Motor neuron (in vitro differentiated cells): ENCODE data around the gene TEPSIN. TPM values are rescaled to one million over a fixed set of nuclear protein-coding genes. Genes with fewer than 3 reads are reported as not detected.
"Not testable (repeated sequence)": the region's sequence is repeated elsewhere in the genome, so short reads cannot be mapped to it uniquely, and the experiment has no call there.

Experiments used
- ATAC-seq, 8 experiments: fragments of 200-7000 bp; cut with Tn5 transposase; replicated peaks in 6 of 8; 2 replicates each; pipeline ENCODE4 v1.8.0; 2021; ENCODE audit warnings: mild to moderate bottlenecking in 8 of 8, moderate library complexity in 8 of 8
- H3K27ac ChIP-seq, 2 donors: fragments of 250-450 bp; sonication (Bioruptor Pico); 2 replicates each; pipeline ENCODE4 v1.9.0; 2021; ENCODE audit warnings: antibody characterized with exemption in 2 of 2, mild to moderate bottlenecking in 2 of 2, moderate library complexity in 1 of 2
- H3K4me1 ChIP-seq, 2 donors: fragments of 250-450 bp; sonication (Bioruptor Pico); replicated peaks in 1 of 2; 2 replicates each; pipeline ENCODE4 v1.6.1; 2021; ENCODE audit warnings: antibody characterized with exemption in 2 of 2, mild to moderate bottlenecking in 2 of 2, moderate library complexity in 1 of 2
- H3K4me3 ChIP-seq, 5 donors: fragments of 250-450 bp; sonication (Bioruptor Pico); 2 replicates each; pipeline ENCODE4 v1.9.0; 2021; ENCODE audit warnings: antibody characterized with exemption in 5 of 5, mild to moderate bottlenecking in 5 of 5, moderate library complexity in 4 of 5
- WGBS, 10 experiments: fragments of 450-650 bp; shearing (Covaris generic); methylation state at CpG; one replicate each; pipeline ENCODE4 v1.0.0; 2022; 5-methylcytosine and 5-hydroxymethylcytosine counted together
- in situ Hi-C, 9 experiments: fragments of 400-800 bp; cut with MboI; loops; one replicate each; pipeline ENCODE4 v1.15.0; 2021; ENCODE audit warnings: low sequenced_read_pairs in 9 of 9, low pct_unique_long_range_greater_than_20kb in 2 of 9; ENCODE audit not compliant: unreplicated experiment in 9 of 9
- total RNA-seq, 8 experiments: library from RNA; unstranded; fragments of 300-600 nt; gene quantifications; 2 replicates each; pipeline versions ENCODE4 v1.2.3 to v1.2.4, GENCODE V29; 2022

TEPSIN gene
- total RNA-seq, 8 experiments from 2014 or later = 5.9 to 36.0 (median 10.6) TPM

DNA sequence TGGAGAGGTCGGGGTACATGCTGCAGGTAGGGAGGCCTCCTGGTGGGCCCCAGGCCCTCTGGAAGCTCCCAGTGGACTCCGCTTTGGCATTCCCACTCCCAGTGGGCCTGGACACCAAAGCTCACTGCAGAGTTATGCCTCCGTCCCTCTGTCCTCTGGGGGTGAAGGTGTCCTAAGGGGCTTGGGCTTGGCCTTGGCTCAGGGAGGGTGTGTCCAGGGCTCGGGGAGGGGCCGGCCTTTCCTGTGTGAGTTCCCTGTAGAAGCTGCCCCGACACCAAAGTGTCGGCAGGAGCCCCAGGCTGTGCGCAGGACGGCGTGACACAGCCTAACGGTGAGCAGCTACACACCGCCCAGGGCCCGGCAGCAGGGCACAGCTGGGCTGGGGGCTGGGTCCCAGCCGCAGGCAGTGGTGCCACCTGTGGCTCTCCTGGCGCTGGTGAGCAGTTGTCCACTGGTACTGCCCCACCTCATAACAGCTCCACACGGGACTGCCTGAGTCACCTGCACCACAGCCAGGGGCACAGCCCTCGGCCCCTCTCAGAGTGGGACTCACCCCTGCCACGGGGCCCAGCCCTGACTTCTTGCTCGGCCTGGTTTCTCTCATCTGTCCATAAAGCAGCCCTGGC lies 6.1 kb downstream of the TEPSIN start:
- in situ Hi-C loops = loop anchor here in 1 of 9 experiments (25.0 kb wide), 1 partner anchor 220 kb away; no protein-coding TSS in a partner anchor
- WGBS, 10 experiments = 100% methylated on average over 1 of the region's 19 CpGs; no CpG with 5 or more reads in 9 of the 10 experiments
- no peak overlapping the region for H3K4me3 ChIP-seq
- H3K27ac ChIP-seq = no peak overlapping the region
- ATAC-seq = peak in 3 of 8 experiments; percentile 3 to 22 (median 3)
- H3K4me1 ChIP-seq = peaks cover under 1 to 2% of the 10 kb centered on the region in 2 donors

DNA sequence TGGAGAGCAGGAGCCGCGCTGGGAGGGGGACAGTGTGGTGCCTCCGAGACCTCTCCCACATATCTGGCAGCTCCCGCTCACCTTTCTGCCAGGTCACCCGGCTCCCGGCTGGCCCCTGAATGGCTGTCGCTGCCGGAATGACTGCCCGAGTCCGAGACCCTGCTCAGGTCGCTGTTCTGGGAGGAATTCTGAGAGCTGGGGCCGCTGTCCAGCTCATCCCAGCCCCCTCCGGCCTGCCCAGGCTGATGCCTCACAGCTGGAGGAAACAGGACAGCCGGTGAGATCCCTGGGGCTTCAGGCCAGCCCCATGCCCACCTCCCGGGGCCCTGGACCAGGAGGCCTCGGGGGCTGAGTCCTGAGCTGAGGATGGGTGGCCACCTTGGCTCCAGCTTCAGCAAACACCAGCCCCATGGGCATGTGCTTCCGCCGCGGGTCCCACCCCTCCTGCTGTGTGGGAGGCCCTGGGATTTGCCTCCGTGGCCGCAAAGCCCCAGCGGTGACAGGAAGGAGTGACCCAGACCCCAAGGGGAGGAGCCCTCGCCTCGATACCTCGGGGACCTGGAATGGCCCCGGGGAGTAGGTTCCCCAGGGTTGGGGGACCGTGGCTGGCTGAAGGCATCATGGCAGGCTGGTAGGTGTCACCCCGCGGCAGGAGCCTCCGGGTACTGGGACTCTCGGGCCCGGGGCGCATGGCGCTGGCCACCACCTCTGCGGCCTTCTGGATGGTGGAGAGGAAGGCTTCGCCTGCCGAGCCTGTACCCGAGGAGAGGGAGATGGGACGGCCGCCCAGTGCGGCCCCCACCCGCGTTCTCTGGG lies 6.9 kb downstream of the TEPSIN start:
- in situ Hi-C loops = loop anchor here in 1 of 9 experiments (25.0 kb wide), 1 partner anchor 220 kb away; no protein-coding TSS in a partner anchor
- 89 to 100% (median 98%) methylated on average over 1 to 8 of the region's 43 CpGs; no CpG with 5 or more reads in 4 of the 10 experiments for whole genome bisulfite sequencing, 10 experiments

DNA sequence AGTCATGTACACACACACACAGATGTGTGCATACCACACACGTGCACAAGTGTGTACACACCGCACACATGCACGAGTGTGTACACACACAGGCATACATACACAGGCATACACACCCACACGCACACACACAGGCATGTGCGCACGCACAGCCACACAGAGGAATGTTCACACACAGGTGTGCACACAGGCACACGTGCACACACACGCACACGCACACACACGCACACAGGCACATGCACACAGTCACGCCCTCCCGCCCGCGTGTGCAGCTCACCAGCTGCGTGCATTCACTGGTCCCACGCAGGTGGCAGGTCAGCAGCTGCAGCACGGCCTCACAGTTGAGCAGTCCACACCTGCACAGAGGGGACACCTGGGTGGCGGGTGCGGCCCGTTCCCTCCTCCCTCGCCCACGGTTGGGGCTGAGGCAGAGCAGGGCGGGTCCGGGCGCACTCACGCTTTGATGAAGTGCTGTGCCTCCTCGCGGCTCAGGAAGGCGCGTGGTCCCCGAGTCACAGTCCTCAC lies 7.7 kb downstream of the TEPSIN start:
- WGBS, 10 experiments = 0 to 100% (median 80%) methylated on average over 1 to 13 of the region's 31 CpGs; no CpG with 5 or more reads in 5 of the 10 experiments
- ATAC-seq = peak in 2 of 8 experiments; percentile 8 to 13
- in situ Hi-C loops = loop anchor here in 1 of 9 experiments (25.0 kb wide), 1 partner anchor 219 kb away; no protein-coding TSS in a partner anchor
- no peaks in the 10 kb centered on the region for H3K4me1 ChIP-seq
- H3K4me3 ChIP-seq = no peak overlapping the region
- H3K27ac ChIP-seq = no peak overlapping the region

More for the DNA sequence above, 6.9 kb downstream of the TEPSIN start:
- ATAC-seq = peak in 1 of 8 experiments; percentile 6
- no peak overlapping the region for H3K27ac ChIP-seq
- no peak overlapping the region for H3K4me3 ChIP-seq
- H3K4me1 ChIP-seq = no peaks in the 10 kb centered on the region

DNA sequence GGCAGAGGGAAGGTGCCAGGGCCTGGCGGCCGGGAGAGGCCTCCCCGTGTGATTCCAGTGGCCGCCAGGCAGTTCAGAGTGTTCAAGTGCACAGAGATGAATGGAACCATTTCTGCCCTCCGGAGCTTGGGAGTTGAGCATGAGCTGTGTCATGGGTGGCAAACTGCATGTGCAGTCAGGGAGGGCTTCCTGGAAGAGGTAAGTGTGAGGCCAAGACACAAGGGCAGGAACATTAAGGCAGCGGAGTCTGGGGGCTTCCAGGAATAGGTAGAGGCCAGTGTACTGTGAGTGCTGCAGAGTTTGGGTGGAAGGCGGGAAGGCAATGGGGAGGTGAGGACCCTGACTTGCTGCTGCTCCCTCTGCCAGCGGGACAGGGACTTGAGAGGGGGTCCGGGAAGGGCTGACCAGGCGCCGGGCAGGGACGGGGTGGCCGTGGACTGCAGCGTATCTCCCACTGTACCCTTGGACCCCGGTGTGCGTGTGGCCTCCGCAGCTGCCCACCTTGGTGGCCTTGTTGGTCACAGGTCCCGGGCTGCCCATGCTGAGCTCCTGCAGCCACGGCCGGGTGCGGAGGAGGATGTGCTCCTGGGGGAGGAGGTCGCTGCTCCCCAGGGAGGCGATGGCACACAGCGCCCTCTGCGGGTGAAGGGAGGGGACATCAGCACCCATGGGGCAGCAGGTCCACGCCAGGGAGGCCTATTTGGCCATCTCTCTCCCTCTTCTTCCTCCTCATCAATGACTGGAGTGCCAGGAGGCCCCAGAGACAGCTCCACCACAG lies 8.6 kb downstream of the TEPSIN start:
- peak in 2 of 8 experiments; percentile 20 to 56 for ATAC-seq
- Histone ChIP-seq H3K4me1 (no peaks in the 10 kb centered on the region), H3K4me3 (no peak overlapping the region), H3K27ac (no peak overlapping the region)
- in situ Hi-C loops = loop anchor here in 1 of 9 experiments (25.0 kb wide), 1 partner anchor 218 kb away; no protein-coding TSS in a partner anchor
- WGBS, 10 experiments = 80 to 100% (median 93%) methylated on average over 1 to 4 of the region's 26 CpGs; no CpG with 5 or more reads in 5 of the 10 experiments

DNA sequence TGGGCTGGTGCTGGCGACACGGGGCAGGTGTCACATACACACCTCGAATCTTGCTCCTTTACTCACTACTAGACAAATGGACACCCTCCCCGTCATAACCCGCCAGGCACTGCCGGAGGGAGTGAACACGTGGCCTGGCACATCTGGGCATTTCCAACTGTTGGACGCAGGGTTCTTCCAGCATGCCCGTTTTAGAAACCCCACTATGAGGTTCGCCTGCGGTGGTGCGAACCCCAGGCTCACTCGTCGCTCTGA lies 9.3 kb downstream of the TEPSIN start:
- H3K4me1 ChIP-seq = no peaks in the 10 kb centered on the region
- in situ Hi-C loops = loop anchor here in 1 of 9 experiments (25.0 kb wide), 1 partner anchor 217 kb away; no protein-coding TSS in a partner anchor
- WGBS, 10 experiments = 92 to 100% (median 97%) methylated on average over 1 to 6 of the region's 14 CpGs; no CpG with 5 or more reads in 5 of the 10 experiments
- no peak overlapping the region for H3K4me3 ChIP-seq
- no peak overlapping the region for H3K27ac ChIP-seq
- ATAC-seq = no peak

DNA sequence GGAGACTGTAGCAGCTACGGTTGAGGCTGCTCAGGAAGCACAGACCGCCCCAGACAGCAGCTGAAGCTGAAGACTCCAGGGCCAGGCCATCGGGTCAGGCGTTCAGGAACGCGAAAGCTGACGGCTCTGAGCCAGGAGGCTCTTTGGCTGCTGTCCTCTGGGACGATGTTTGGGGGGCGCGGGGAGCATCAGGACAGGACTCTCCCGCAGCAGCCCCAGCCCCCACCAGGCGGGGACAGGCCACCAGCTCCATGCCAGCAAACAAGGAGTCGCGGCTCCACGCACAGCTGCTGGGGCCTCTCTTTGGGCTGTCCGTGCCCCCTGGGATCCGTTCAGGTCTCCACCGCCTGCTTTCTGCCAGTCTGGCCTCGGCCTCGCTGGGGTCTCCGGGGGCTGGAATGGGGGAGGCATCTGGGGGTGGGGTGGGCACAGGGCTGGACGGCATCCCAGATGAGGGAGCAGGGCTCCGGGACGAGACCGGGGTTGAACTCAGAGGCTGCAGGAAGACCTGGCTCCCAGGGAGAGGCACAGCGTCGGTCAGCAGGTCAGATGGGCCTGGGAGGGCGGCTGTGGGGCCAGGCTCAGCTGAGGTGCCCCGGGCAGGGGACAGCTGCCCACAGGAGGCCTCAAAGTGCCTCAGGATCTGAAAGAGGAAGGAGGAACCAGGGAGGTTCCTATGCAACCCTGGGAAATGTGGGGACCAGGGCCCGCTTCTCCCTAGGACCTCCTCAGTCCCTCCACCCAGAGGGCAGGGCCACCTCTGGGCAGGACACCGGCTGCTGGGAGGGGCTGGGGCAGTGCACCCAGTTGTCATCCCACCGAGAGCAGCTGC lies 9.8 kb downstream of the TEPSIN start:
- peak in 1 of 8 experiments; percentile 8 for ATAC-seq
- WGBS, 10 experiments = 72 to 100% (median 90%) methylated on average over 1 to 3 of the region's 32 CpGs; no CpG with 5 or more reads in 7 of the 10 experiments
- in situ Hi-C loops = loop anchor here in 1 of 9 experiments (25.0 kb wide), 1 partner anchor 217 kb away; no protein-coding TSS in a partner anchor
- Histone ChIP-seq H3K27ac (no peak overlapping the region), H3K4me3 (no peak overlapping the region), H3K4me1 (no peaks in the 10 kb centered on the region)

DNA sequence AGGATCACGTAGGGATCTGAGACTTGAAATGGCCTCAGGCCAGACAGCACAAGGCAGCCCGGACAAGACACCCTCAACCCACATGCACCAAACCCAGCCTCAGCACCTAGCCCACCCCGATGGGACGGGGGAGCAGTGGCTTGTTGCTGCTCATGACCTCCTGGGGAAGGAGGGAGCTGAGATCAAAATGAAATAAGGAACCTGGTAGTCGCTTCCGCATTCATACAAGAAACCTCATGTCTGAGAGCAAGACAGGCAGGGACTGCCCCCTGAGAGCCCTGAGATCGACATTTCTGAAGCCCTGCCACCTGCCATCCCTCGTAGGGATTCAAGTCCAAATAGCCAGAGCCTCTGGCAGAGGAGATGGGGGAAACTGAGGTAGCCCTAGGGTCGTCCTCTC lies 10.4 kb downstream of the TEPSIN start:
- ATAC-seq = no peak

DNA sequence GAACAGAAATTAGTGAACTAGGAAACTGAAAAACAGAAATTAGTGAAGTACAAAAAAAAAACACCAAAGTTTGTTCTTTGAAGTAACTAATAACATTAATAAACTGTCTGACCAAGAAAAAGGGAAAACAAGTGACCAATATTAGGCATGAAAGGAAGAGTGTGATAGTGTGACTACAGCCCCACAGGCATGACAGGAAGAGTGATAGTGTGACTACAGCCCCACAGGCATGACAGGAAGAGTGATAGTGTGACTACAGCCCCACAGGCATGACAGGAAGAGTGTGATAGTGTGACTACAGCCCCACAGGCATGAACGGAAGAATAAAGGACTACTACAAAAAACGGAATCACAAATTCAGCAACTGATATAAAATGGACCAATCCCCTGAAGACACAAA lies 11.2 kb downstream of the TEPSIN start:
- H3K27ac ChIP-seq, H3K4me3 ChIP-seq, H3K4me1 ChIP-seq, ATAC-seq: not testable (repeated sequence)
- WGBS, 10 experiments = 44 to 100% (median 84%) methylated on average over 1 to 2 of the region's 2 CpGs; no CpG with 5 or more reads in 1 of the 10 experiments
- in situ Hi-C loops = loop anchor here in 1 of 9 experiments (25.0 kb wide), 1 partner anchor 215 kb away; no protein-coding TSS in a partner anchor

More for the DNA sequence above, 10.4 kb downstream of the TEPSIN start:
- in situ Hi-C loops = loop anchor here in 1 of 9 experiments (25.0 kb wide), 1 partner anchor 216 kb away; no protein-coding TSS in a partner anchor
- Histone ChIP-seq H3K4me1 (peaks cover 5% of the 10 kb centered on the region in 2 donors), H3K27ac (no peak overlapping the region), H3K4me3 (no peak overlapping the region)
- WGBS, 10 experiments = 74 to 100% (median 84%) methylated on average over 1 to 6 of the region's 9 CpGs; no CpG with 5 or more reads in 3 of the 10 experiments

DNA sequence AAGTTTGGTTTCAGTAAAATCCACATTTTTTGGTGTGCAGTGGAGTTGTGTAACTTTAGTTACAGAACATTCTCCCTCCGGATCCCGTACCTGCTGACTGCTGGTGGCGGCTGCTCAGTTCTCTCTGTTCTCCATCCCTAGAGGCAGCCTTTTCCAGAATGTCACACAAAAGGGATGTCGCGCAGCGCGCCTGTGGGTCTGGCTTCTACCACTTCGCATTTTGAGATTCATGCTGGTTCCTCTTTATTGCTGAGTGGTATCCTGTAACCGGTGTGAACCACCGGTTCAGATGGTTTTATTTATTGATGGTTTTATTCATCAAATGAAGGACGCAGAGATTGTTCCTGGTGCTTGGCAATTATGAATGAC lies 15.1 kb downstream of the TEPSIN start:
- 7 to 71% (median 57%) methylated on average over 1 to 10 of the region's 11 CpGs; no CpG with 5 or more reads in 1 of the 10 experiments for WGBS, 10 experiments
- in situ Hi-C loops = no loop called here
- no peak for ATAC-seq
- H3K4me3 ChIP-seq = peak overlapping the region in 2 of 5 donors; percentile 35 to 96
- H3K4me1 ChIP-seq = peaks cover 14 to 15% of the 10 kb centered on the region in 2 donors
- no peak overlapping the region for H3K27ac ChIP-seq

DNA sequence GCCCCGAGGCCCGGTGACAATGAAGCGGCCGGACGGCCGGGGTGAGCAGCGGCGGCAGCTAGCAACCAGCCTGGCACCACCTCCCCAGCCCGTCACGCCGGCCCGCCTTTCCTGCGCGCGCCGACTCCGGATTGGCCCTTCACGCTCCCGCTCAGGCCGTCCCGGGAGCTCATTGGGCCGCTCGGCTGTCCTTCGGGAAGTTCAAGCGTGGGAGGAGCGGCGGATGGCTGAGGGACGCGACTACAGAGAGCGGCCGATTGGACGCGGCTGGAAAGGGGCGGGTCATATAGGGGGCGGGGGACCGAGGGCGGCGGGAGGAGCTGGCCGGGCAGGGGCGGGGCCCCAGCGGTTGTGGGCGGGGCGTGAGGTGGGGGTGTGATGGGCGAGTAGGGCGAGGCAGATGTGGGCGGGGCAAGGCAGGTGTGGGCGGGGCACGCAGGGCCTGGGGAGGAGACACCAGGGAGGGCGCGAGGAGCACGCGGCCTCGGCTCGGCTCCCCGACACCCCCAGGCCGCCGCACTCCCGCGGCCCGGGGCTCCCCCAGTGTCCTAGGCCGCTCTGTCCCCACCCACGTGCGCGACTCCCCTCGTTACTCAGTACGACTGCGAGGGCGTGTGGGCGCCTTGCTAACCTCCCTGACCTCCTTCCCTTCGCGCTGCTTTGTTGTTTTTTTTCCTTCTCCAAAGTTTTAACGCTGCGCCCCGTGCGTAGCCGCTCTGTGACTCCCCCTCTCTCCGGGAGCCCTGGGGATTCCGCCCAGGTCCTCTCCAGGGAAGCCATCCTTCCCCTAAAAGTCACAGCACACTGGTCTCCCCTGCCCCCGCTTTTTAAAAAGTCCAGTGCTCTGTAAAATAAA lies 15.7 kb downstream of the TEPSIN start, which contains the start of gene CEP131:
Gene CEP131, minus strand, starts transcription at position 60 of the 856 bp plus-strand sequence. CDS start 2,909 bp downstream, outside the sequence.
- ATAC-seq = peak; percentile 97 to 99 (median 98)
- Histone ChIP-seq H3K27ac (no peak within 1 kb of the TSS), H3K4me1 (peaks cover 14 to 15% of the 10 kb centered on the region in 2 donors), H3K4me3 (peak within 1 kb of the TSS; percentile 65 to 96 (median 92))
- in situ Hi-C loops = no loop called here
- WGBS, 10 experiments = 0 to 60% (median 17%) methylated on average over 1 to 7 of the region's 79 CpGs; no CpG with 5 or more reads in 3 of the 10 experiments

DNA sequence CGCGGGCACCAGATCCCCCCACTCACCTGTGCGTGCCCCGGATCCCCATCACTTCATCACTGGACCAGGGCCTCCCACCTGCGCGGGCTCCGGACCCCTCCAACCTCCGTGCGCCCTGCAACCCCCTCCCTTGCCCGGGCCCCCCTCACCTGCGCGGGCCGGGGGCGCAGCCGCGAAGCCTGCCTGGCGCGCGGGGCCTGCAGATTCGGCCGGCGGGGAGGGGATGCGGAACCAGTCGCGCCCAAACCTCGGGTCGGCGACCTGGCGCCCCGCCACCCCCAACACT lies 16.3 kb downstream of the TEPSIN start:
- WGBS, 10 experiments = 0% methylated on average over 7 of the region's 30 CpGs; no CpG with 5 or more reads in 9 of the 10 experiments
- peak in 4 of 8 experiments; percentile 8 to 27 (median 14) for ATAC-seq
- Histone ChIP-seq H3K27ac (no peak overlapping the region), H3K4me3 (peak overlapping the region; percentile 65 to 96 (median 92)), H3K4me1 (peaks cover 14 to 15% of the 10 kb centered on the region in 2 donors)
- in situ Hi-C loops = no loop called here
